CD4-positive, alpha-beta memory T cell (primary cell): ENCODE data around the gene B9D1. TPM values are rescaled to one million over a fixed set of nuclear protein-coding genes. Genes with fewer than 3 reads are reported as not detected.

Experiments used
- CTCF ChIA-PET: fragments of 350-600 bp; sonication (Branson Sonifier 250); formaldehyde crosslinking; loops from one replicate; lab custom pipeline; 2021; ENCODE audit warnings: inconsistent platforms; ENCODE audit not compliant: partially characterized antibody; lab: Charles Lee
- POLR2A ChIA-PET: fragments of 350-600 bp; sonication (Branson Sonifier 250); formaldehyde crosslinking; loops from one replicate; lab custom pipeline; 2021; ENCODE audit not compliant: partially characterized antibody; lab: Charles Lee
- DNase-seq, 5 donors: peaks; one replicate each; pipeline versions ENCODE4 v3.0.0 to v3.0.0-alpha.2; 2020 to 2022; ENCODE audit warnings: mixed read lengths in 1 of 5
- H3K27ac ChIP-seq: one replicate; pipeline ENCODE4 v1.7.0; 2013; ENCODE audit warnings: low read depth, low read length
- H3K27me3 ChIP-seq: 2 replicates; pipeline ENCODE4 v1.7.0; 2013; ENCODE audit warnings: mild to moderate bottlenecking, low read length, moderate library complexity; ENCODE audit not compliant: insufficient read depth
- H3K36me3 ChIP-seq: 2 replicates; pipeline ENCODE4 v1.7.0; 2013; ENCODE audit warnings: mild to moderate bottlenecking, low read length, moderate library complexity; ENCODE audit not compliant: insufficient read depth
- H3K4me1 ChIP-seq: 2 replicates; pipeline ENCODE4 v1.7.0; 2013; ENCODE audit warnings: mild to moderate bottlenecking, low read length, moderate library complexity; ENCODE audit not compliant: insufficient read depth
- H3K4me3 ChIP-seq, 2 donors: one replicate each; pipeline ENCODE4 v1.7.0; 2013; ENCODE audit warnings: low read length in 2 of 2, mild to moderate bottlenecking in 1 of 2
- H3K9me3 ChIP-seq, 2 donors: one replicate each; pipeline ENCODE4 v1.7.0; 2013; ENCODE audit warnings: low read length in 2 of 2, control low read depth in 1 of 2; ENCODE audit not compliant: control insufficient read depth in 1 of 2
- H3K27ac Mint-ChIP-seq, 7 donors: one replicate each; pipeline ENCODE4 v1.8.0; 2020 to 2021; ENCODE audit warnings: mixed read lengths in 7 of 7, mild to moderate bottlenecking in 6 of 7, inconsistent platforms in 3 of 7, moderate library complexity in 3 of 7
- H3K27me3 Mint-ChIP-seq, 2 donors: one replicate each; pipeline ENCODE4 v1.8.0; 2020 to 2021; ENCODE audit warnings: mixed read lengths in 2 of 2
- H3K36me3 Mint-ChIP-seq, 2 donors: one replicate each; pipeline ENCODE4 v1.8.0; 2020 to 2021; ENCODE audit warnings: mixed read lengths in 2 of 2, inconsistent platforms in 1 of 2, mild to moderate bottlenecking in 1 of 2
- H3K4me1 Mint-ChIP-seq, 4 donors: one replicate each; pipeline ENCODE4 v1.8.0; 2020 to 2021; ENCODE audit warnings: mixed read lengths in 4 of 4, mild to moderate bottlenecking in 1 of 4
- H3K4me3 Mint-ChIP-seq, 8 donors: one replicate each; pipeline ENCODE4 v1.8.0; 2020 to 2021; ENCODE audit warnings: mixed read lengths in 8 of 8, mild to moderate bottlenecking in 7 of 8, moderate library complexity in 6 of 8, inconsistent platforms in 3 of 8
- H3K9me3 Mint-ChIP-seq, 8 donors: one replicate each; pipeline ENCODE4 v1.8.0; 2020 to 2021; ENCODE audit warnings: mixed read lengths in 8 of 8, mild to moderate bottlenecking in 5 of 8, inconsistent platforms in 3 of 8, moderate library complexity in 1 of 8
- intact Hi-C: fragments of 100-400 bp; cut with micrococcal nuclease; formaldehyde crosslinking; loops from one replicate; pipeline ENCODE4 v1.15.1; 2023
- polyA plus RNA-seq, 2 donors: library from polyadenylated mRNA; unstranded; fragments of 300-500 nt; fragmentation: Illumina TruSeq; gene quantifications; one replicate each; pipeline ENCODE4 v1.2.3, GENCODE V29; 2021
- total RNA-seq, 2 experiments: library from RNA; stranded (reverse); gene quantifications; one replicate each; pipeline ENCODE4 v1.2.3, GENCODE V29; 2021

Gene B9D1
- total and polyA plus RNA-seq, 4 experiments from 2014 or later: 0.29 to 2.8 (median 2.5) TPM; not detected in 1

- intact Hi-C loops: no loop called here
- ChIA-PET CTCF (no interaction called here), POLR2A (no interaction called here)
- no peaks in the 10 kb centered on the region for H3K4me1 Mint-ChIP-seq
- peaks cover 2 to 13% of the 10 kb centered on the region in 2 donors for H3K27me3 Mint-ChIP-seq
- H3K27ac Mint-ChIP-seq: no peak overlapping the region
- H3K4me3 Mint-ChIP-seq: no peak overlapping the region
- H3K36me3 Mint-ChIP-seq: no peaks in the 10 kb centered on the region
- no peaks in the 10 kb centered on the region for H3K4me1 ChIP-seq
- no peaks in the 10 kb centered on the region for H3K36me3 ChIP-seq
- no peak for DNase-seq
- H3K4me3 ChIP-seq: no peak overlapping the region
- H3K27ac ChIP-seq: no peak overlapping the region
- no peaks in the 10 kb centered on the region for H3K9me3 Mint-ChIP-seq
- H3K27me3 ChIP-seq: no peaks in the 10 kb centered on the region
- H3K9me3 ChIP-seq: no peaks in the 10 kb centered on the region
Measured at GRCh38 chr17:19343671-19344151, 18.8 kb downstream of the B9D1 start.

GRCh38 chr17:19343256-19343630 is 19.3 kb downstream of the B9D1 start:
- Histone ChIP-seq H3K4me3 (no peak overlapping the region), H3K36me3 (no peaks in the 10 kb centered on the region), H3K4me1 (no peaks in the 10 kb centered on the region), H3K9me3 (no peaks in the 10 kb centered on the region), H3K27ac (no peak overlapping the region), H3K27me3 (no peaks in the 10 kb centered on the region)
- no peak for DNase-seq
- Mint-ChIP-seq H3K4me3 (no peak overlapping the region), H3K9me3 (no peaks in the 10 kb centered on the region), H3K36me3 (no peaks in the 10 kb centered on the region), H3K27me3 (peaks cover 2 to 13% of the 10 kb centered on the region in 2 donors), H3K4me1 (no peaks in the 10 kb centered on the region), H3K27ac (no peak overlapping the region)
- POLR2A ChIA-PET: no interaction called here
- intact Hi-C loops: no loop called here
- CTCF ChIA-PET: no interaction called here

DNA sequence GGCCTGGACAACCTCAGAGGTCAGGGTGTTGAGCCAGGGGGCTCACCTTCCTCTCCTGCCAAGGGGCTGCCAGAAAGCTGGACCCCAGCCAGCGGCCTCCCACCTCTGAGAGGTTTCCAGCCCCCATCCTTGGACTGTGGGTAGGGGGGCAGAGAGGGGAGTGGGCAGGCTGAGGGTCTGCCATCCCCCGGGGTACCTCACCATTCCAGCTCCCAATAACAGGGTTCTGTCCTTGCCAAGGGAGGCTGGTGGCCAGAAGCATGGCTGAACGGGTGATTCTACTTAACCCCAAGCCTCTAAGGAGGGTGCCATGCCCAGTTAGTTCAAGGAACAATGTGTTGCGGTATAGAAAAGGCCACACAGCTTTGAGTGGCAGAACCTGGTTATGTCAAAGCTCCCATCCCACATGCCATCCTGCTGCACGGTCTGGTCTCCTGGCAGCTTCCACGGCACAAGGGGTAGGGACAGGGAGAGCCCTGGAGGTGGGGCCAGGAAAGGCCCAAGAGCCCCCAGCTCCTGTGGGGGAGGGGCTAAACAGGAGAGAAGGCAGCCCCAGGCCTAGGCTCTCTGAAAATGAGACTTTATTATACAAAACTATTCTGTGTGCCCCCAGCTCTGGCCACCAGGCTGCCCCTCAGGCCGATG is 19.8 kb downstream of the B9D1 start:
- Mint-ChIP-seq H3K27ac (no peak overlapping the region), H3K4me3 (no peak overlapping the region), H3K27me3 (peaks cover 2 to 14% of the 10 kb centered on the region in 2 donors), H3K4me1 (no peaks in the 10 kb centered on the region), H3K9me3 (no peaks in the 10 kb centered on the region), H3K36me3 (no peaks in the 10 kb centered on the region)
- Histone ChIP-seq H3K27ac (no peak overlapping the region), H3K4me3 (no peak overlapping the region), H3K4me1 (no peaks in the 10 kb centered on the region), H3K9me3 (no peaks in the 10 kb centered on the region), H3K27me3 (no peaks in the 10 kb centered on the region), H3K36me3 (no peaks in the 10 kb centered on the region)
- CTCF ChIA-PET: no interaction called here
- intact Hi-C loops: no loop called here
- POLR2A ChIA-PET: no interaction called here
- DNase-seq: no peak

- Mint-ChIP-seq H3K4me1 (no peaks in the 10 kb centered on the region), H3K4me3 (no peak overlapping the region), H3K27me3 (peaks cover 4 to 14% of the 10 kb centered on the region in 2 donors), H3K27ac (peak overlapping the region in 1 of 7 donors; percentile 45), H3K36me3 (no peaks in the 10 kb centered on the region), H3K9me3 (no peaks in the 10 kb centered on the region)
- CTCF ChIA-PET: no interaction called here
- H3K4me3 ChIP-seq: no peak overlapping the region
- no peak overlapping the region for H3K27ac ChIP-seq
- DNase-seq: no peak
- intact Hi-C loops: no loop called here
- H3K27me3 ChIP-seq: no peaks in the 10 kb centered on the region
- no peaks in the 10 kb centered on the region for H3K4me1 ChIP-seq
- H3K36me3 ChIP-seq: no peaks in the 10 kb centered on the region
- POLR2A ChIA-PET: no interaction called here
- H3K9me3 ChIP-seq: no peaks in the 10 kb centered on the region
Measured at GRCh38 chr17:19341641-19342610, 20.6 kb downstream of the B9D1 start.

GRCh38 chr17:19341211-19341631 is 21.3 kb downstream of the B9D1 start:
- Histone ChIP-seq H3K4me1 (no peaks in the 10 kb centered on the region), H3K9me3 (no peaks in the 10 kb centered on the region), H3K4me3 (no peak overlapping the region), H3K27me3 (no peaks in the 10 kb centered on the region), H3K36me3 (no peaks in the 10 kb centered on the region), H3K27ac (no peak overlapping the region)
- ChIA-PET POLR2A (no interaction called here), CTCF (no interaction called here)
- H3K4me3 Mint-ChIP-seq: peak overlapping the region in 1 of 8 donors; percentile 14
- H3K4me1 Mint-ChIP-seq: no peaks in the 10 kb centered on the region
- H3K27ac Mint-ChIP-seq: no peak overlapping the region
- intact Hi-C loops: no loop called here
- H3K27me3 Mint-ChIP-seq: peaks cover 6 to 14% of the 10 kb centered on the region in 2 donors
- no peaks in the 10 kb centered on the region for H3K36me3 Mint-ChIP-seq
- DNase-seq: no peak
- H3K9me3 Mint-ChIP-seq: no peaks in the 10 kb centered on the region

DNA sequence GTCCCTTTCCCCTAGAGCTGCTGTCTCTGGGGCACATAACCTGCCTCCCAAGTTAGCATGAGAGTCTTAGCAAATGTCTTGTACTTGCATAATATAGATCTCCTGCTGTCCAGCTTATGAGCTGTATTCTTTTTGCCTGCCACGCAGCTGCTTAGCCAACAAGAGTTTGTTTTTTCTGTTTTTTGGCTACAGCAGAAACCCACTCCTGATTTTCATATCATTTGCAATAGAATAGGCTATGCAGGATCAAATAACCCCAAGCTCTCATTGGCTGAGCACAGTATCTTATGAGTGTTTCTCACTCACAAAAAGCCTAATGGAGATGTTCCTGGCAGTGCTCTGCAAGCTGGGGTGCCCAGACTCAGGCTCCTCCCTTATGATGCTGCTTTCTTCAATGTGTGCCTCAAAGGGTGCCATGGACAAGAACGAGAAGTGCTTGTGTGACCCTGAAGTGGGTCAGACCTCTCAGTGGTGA is 23.1 kb downstream of the B9D1 start:
- ChIA-PET POLR2A (no interaction called here), CTCF (interaction anchor here (1.1 to 2.6 kb wide), 3 partner anchors 17 to 108 kb away, joined by 3 to 13 read pairs (median 9); no protein-coding TSS in a partner anchor)
- no peaks in the 10 kb centered on the region for H3K9me3 Mint-ChIP-seq
- peak overlapping the region in 1 of 7 donors; percentile 13 for H3K27ac Mint-ChIP-seq
- H3K27ac ChIP-seq: no peak overlapping the region
- intact Hi-C loops: no loop called here
- H3K4me3 ChIP-seq: no peak overlapping the region
- H3K36me3 Mint-ChIP-seq: no peaks in the 10 kb centered on the region
- H3K27me3 ChIP-seq: no peaks in the 10 kb centered on the region
- no peaks in the 10 kb centered on the region for H3K4me1 Mint-ChIP-seq
- no peak overlapping the region for H3K4me3 Mint-ChIP-seq
- no peak for DNase-seq
- H3K9me3 ChIP-seq: no peaks in the 10 kb centered on the region
- H3K4me1 ChIP-seq: no peaks in the 10 kb centered on the region
- peaks cover 7 to 14% of the 10 kb centered on the region in 2 donors for H3K27me3 Mint-ChIP-seq
- no peaks in the 10 kb centered on the region for H3K36me3 ChIP-seq
